Fibroblast of villous mesenchyme (primary cell): ENCODE results near the gene PTGS2. TPM values are rescaled to one million over a fixed set of nuclear protein-coding genes. Genes with fewer than 3 reads are reported as not detected.
"Not testable (repeated sequence)": the region's sequence is repeated elsewhere in the genome, so short reads cannot be mapped to it uniquely, and the experiment has no call there.

Experiments used
- DNase-seq: peaks from one replicate; pipeline ENCODE4 v3.0.0-alpha.2; 2010; ENCODE audit warnings: low read depth
- H3K4me3 ChIP-seq: 2 replicates; pipeline ENCODE4 v1.5.1; 2011; ENCODE audit warnings: low read depth, mild to moderate bottlenecking, low read length
- total RNA-seq: library from RNA; depleted of rRNA; stranded (reverse); fragments of >200 nt; gene quantifications from 2 replicates; pipeline ENCODE4 v1.2.3, GENCODE V29; 2012
- TF ChIP-seq, protein P1 (sequence below): IDR thresholded peaks from 2 replicates; pipeline ENCODE4 v1.5.1; 2012; ENCODE audit warnings: low read depth, mild to moderate bottlenecking, low read length; ENCODE audit not compliant: insufficient read depth

Gene PTGS2
- total RNA-seq, 1 donor = 3.0 TPM

GRCh38 chr1:186671136-186671825, 8.9 kb downstream of the PTGS2 start:
- TF ChIP-seq, protein P1, sequence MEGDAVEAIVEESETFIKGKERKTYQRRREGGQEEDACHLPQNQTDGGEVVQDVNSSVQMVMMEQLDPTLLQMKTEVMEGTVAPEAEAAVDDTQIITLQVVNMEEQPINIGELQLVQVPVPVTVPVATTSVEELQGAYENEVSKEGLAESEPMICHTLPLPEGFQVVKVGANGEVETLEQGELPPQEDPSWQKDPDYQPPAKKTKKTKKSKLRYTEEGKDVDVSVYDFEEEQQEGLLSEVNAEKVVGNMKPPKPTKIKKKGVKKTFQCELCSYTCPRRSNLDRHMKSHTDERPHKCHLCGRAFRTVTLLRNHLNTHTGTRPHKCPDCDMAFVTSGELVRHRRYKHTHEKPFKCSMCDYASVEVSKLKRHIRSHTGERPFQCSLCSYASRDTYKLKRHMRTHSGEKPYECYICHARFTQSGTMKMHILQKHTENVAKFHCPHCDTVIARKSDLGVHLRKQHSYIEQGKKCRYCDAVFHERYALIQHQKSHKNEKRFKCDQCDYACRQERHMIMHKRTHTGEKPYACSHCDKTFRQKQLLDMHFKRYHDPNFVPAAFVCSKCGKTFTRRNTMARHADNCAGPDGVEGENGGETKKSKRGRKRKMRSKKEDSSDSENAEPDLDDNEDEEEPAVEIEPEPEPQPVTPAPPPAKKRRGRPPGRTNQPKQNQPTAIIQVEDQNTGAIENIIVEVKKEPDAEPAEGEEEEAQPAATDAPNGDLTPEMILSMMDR = no peak
- no peak overlapping the region for H3K4me3 ChIP-seq

GRCh38 chr1:186670297-186671135, 9.7 kb downstream of the PTGS2 start:
- no peak overlapping the region for H3K4me3 ChIP-seq
- DNase-seq = no peak
- TF ChIP-seq, protein P1 = no peak

More at GRCh38 chr1:186671136-186671825, 8.9 kb downstream of the PTGS2 start:
- DNase-seq = no peak

GRCh38 chr1:186669784-186670183, 10.4 kb downstream of the PTGS2 start:
- H3K4me3 ChIP-seq, DNase-seq: not testable (repeated sequence)

DNA sequence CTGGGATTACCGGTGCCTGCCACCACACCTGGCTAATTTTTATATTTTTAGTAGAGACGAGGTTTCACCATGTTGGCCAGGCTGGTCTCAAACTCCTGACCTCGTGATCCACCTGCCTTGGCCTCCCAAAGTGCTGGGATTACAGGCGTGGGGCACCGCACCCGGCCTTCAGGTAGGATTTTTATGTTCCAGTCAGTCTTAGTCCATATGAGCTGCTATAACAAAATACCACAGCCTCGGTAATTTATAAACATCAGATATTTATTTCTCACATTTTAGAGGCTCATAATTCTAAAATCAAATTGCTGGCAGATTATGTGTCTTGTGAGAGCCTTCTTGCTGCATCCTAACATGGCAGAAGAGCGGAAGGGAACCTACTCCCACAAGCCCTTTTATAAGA, 16.0 kb downstream of the PTGS2 start:
- not testable (repeated sequence) for H3K4me3 ChIP-seq, DNase-seq

DNA sequence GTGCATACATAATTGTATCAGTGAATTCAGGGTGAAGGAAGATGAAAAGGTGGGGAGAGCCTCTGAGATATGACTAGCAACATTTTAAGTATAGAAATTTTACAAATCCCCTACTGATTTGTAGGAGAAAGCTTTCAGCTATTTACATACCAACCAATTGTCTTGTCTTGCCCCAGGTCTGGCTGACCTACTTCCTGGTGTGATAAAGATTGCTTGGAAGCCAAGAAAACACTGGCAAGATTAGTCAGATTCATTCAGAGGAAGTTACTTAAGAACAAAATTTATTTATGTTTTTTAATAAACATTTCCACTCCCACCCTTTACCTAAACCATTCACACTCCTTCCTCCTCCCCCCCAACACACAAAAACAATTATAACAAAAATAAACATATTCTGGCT, 17.5 kb downstream of the PTGS2 start:
- H3K4me3 ChIP-seq = no peak overlapping the region
- TF ChIP-seq, protein P1 = no peak
- DNase-seq = no peak

DNA sequence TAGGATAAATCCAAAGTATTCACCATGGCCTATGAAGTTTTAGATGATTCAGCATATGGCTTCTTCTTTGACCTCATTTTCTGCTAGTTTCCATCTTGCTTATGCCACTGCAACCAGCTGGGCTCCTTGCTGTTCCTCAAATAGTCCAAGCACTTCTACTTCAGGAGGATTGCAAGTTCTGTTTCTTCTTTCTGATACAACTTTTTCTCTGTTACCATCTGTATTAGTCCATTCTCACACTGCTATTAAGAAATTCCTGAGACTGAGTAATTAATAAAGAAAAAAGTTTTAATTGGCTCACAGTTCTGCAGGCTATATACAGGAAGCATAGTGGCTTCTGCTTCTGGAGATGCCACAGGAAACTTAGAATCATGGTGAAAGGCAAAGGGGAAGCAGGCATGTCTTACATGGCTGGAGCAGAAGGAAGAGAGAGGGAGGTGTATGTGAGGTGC, 20.3 kb downstream of the PTGS2 start:
- TF ChIP-seq, protein P1 = no peak
- no peak for DNase-seq
- H3K4me3 ChIP-seq = no peak overlapping the region

- DNase-seq = no peak
- TF ChIP-seq, protein P1 = no peak
- no peak overlapping the region for H3K4me3 ChIP-seq
Measured at GRCh38 chr1:186658999-186659398, 21.2 kb downstream of the PTGS2 start.
